ENCODE data around the gene C20orf144. TPM values are rescaled to one million over a fixed set of nuclear protein-coding genes. Genes with fewer than 3 reads are reported as not detected.

Gene C20orf144
- total and polyA plus RNA-seq, 9 of the 15 experiments (the other 6 are each of a cell fraction or from before 2014, with no cell fraction given) = 0.04 to 0.23 (median 0.11) TPM; not detected in 2

DNA sequence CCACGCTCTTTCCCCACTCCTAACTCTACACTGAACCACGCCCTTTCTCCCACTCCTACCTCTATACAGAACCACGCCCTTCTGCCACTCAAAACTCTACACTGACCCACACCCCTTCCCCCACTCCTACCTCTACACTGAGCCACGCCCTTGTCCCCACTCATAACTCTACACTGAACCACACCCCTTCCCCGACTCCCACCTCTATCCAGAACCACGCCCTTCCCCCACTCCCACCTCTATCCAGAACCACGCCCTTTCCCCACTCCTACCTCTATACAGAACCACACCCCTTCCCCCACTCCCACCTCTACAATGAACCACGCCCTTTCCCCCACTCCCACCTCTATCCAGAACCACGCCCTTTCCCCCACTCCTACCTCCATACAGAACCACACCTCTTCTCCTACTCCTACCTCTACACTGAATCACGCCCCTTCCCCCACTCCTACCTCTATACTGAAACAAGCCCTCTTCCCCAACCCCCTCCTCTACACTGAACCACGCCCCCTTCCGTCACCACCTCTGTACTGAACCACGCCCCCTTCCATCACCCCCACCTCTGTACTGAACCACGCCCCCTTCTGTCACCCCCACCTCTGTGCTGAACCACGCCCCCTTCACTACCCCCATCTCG lies 47.9 kb downstream of the C20orf144 start (continued):
- TF ChIP-seq HOMEZ (CRISPR knock-in tag; IDR thresholded peaks at IDR 0.05) (no peak), FOXK1 (CRISPR knock-in tag; IDR thresholded peaks at IDR 0.05; ENCODE audit: borderline replicate concordance) (no peak), ZSCAN29 (IDR thresholded peaks at IDR 0.05) (no peak), NR0B1 (IDR thresholded peaks at IDR 0.05; ENCODE audit: partially characterized antibody) (no peak), ZNF143 (CRISPR knock-in tag; IDR thresholded peaks at IDR 0.05) (no peak), ZNF146 (CRISPR knock-in tag; IDR thresholded peaks at IDR 0.05; ENCODE audit: unreplicated experiment) (no peak), RBM25 (IDR thresholded peaks at IDR 0.05; ENCODE audit: low read depth, low read length, severe bottlenecking) (no peak), SRSF3 (IDR thresholded peaks at IDR 0.05; ENCODE audit: insufficient read depth, low read length) (no peak), SPI1 (IDR thresholded peaks at IDR 0.05; ENCODE audit: borderline replicate concordance, low read depth, low read length) (no peak), MCM2 (IDR thresholded peaks at IDR 0.05; ENCODE audit: low read depth) (no peak), TAF15 (IDR thresholded peaks at IDR 0.05; ENCODE audit: low read depth, low read length) (no peak), ZNF589 (CRISPR knock-in tag; IDR thresholded peaks at IDR 0.05; ENCODE audit: low read depth) (no peak), ZNF134 (CRISPR knock-in tag; conservative IDR thresholded peaks at IDR 0.05) (no peak), ZNF398 (CRISPR knock-in tag; IDR thresholded peaks at IDR 0.05) (no peak), NR2C2 (CRISPR knock-in tag; IDR thresholded peaks at IDR 0.05) (no peak), NR2C2 (tag; IDR thresholded peaks at IDR 0.05) (no peak), ZBTB12 (CRISPR knock-in tag; IDR thresholded peaks at IDR 0.05) (no peak), TCFL5 (CRISPR knock-in tag; conservative IDR thresholded peaks at IDR 0.05) (no peak), ZNF766 (CRISPR knock-in tag; conservative IDR thresholded peaks at IDR 0.05) (no peak)
- TF ChIP-seq, protein P1, sequence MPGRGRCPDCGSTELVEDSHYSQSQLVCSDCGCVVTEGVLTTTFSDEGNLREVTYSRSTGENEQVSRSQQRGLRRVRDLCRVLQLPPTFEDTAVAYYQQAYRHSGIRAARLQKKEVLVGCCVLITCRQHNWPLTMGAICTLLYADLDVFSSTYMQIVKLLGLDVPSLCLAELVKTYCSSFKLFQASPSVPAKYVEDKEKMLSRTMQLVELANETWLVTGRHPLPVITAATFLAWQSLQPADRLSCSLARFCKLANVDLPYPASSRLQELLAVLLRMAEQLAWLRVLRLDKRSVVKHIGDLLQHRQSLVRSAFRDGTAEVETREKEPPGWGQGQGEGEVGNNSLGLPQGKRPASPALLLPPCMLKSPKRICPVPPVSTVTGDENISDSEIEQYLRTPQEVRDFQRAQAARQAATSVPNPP (IDR thresholded peaks at IDR 0.05; ENCODE audit: borderline replicate concordance, insufficient read depth, insufficient read length) = no peak
- TF ChIP-seq, protein P2, sequence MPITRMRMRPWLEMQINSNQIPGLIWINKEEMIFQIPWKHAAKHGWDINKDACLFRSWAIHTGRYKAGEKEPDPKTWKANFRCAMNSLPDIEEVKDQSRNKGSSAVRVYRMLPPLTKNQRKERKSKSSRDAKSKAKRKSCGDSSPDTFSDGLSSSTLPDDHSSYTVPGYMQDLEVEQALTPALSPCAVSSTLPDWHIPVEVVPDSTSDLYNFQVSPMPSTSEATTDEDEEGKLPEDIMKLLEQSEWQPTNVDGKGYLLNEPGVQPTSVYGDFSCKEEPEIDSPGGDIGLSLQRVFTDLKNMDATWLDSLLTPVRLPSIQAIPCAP (CRISPR knock-in tag; IDR thresholded peaks at IDR 0.05; ENCODE audit: borderline replicate concordance) = no peak

Measured in K562 (cell line).